ENCODE results near the gene ANO2.

GRCh38 chr12:5954661-5955060 lies 9.6 kb upstream of the ANO2 start:
- TF ChIP-seq CTCF (IDR thresholded peaks at IDR 0.05) (no peak), EP300 (IDR thresholded peaks at IDR 0.05) (no peak), POLR2A (IDR thresholded peaks at IDR 0.05; ENCODE audit: low read depth) (no peak), POLR2AphosphoS5 (IDR thresholded peaks at IDR 0.05) (no peak)
